Esophagus muscularis mucosa (tissue), 4 donors: ENCODE data around the gene TTC34. TPM values are rescaled to one million over a fixed set of nuclear protein-coding genes. Genes with fewer than 3 reads are reported as not detected.

Source experiments
- DNase-seq: peaks from one replicate; pipeline ENCODE4 v3.0.0-alpha.2; 2017; ENCODE audit errors: extremely low spot score
- H3K27ac ChIP-seq, 4 donors: fragments of 200-600 bp; sonication (generic); replicated peaks in 1 of 4; 1 replicate in 3 of 4; 2 replicates in 1 of 4; pipeline ENCODE4 v1.5.1; 2016 to 2019; ENCODE audit warnings: mild to moderate bottlenecking in 1 of 4
- H3K27me3 ChIP-seq, 4 donors: fragments of 200-600 bp; sonication (generic); one replicate each; pipeline versions ENCODE4 v1.5.1 to v1.6.0; 2016 to 2019
- H3K36me3 ChIP-seq, 4 donors: fragments of 200-600 bp; sonication (generic); one replicate each; pipeline ENCODE4 v1.5.1; 2016 to 2019
- H3K4me1 ChIP-seq, 4 donors: fragments of 200-600 bp; sonication (generic); one replicate each; pipeline ENCODE4 v1.5.1; 2016 to 2019
- H3K4me3 ChIP-seq, 4 donors: fragments of 200-600 bp; sonication (generic); 1 replicate in 2 of 4; 2 replicates in 2 of 4; pipeline ENCODE4 v1.5.1; 2016 to 2019; ENCODE audit warnings: mild to moderate bottlenecking in 4 of 4, moderate library complexity in 1 of 4
- H3K9me3 ChIP-seq, 4 donors: fragments of 200-600 bp; sonication (generic); 1 replicate in 3 of 4; 2 replicates in 1 of 4; pipeline ENCODE4 v1.5.1; 2016 to 2019
- EP300 ChIP-seq: sonication (generic); formaldehyde crosslinking; IDR thresholded peaks from one replicate; pipeline ENCODE4 v1.6.1; 2017; ENCODE audit warnings: antibody characterized with exemption
- POLR2A ChIP-seq: fragments of 450-650 bp; IDR thresholded peaks from one replicate; pipeline ENCODE4 v1.6.1; 2017; ENCODE audit warnings: antibody characterized with exemption, moderate library complexity, mild to moderate bottlenecking, low read depth
- POLR2AphosphoS5 ChIP-seq, 2 donors: sonication (generic); formaldehyde crosslinking; IDR thresholded peaks; one replicate each; pipeline ENCODE4 v1.6.1; 2017; ENCODE audit warnings: antibody characterized with exemption in 2 of 2
- WGBS: methylation state at CpG from one replicate; pipeline ENCODE4 v1.1.5; 2018; 5-methylcytosine and 5-hydroxymethylcytosine counted together
- intact Hi-C: fragments of 100-400 bp; cut with DNase I; formaldehyde crosslinking; loops from one replicate; pipeline ENCODE4 v1.15.1; 2023
- total RNA-seq, 4 donors: library from RNA; depleted of rRNA; stranded (reverse); fragments of >200 nt; gene quantifications; one replicate each; pipeline versions ENCODE4 v1.1.0 to v1.2.1, GENCODE V29; 2016
- TF ChIP-seq, protein P1 (sequence below), 3 experiments: fragments of 200-600 bp in 2 of 3; fragments of 450-650 bp in 1 of 3; sonication (generic) in 2 of 3; IDR thresholded peaks; one replicate each; pipeline ENCODE4 v1.5.1; 2017 to 2019; ENCODE audit warnings: antibody characterized with exemption in 3 of 3, mild to moderate bottlenecking in 2 of 3, moderate library complexity in 1 of 3

Gene TTC34
- total RNA-seq, 4 donors from 2014 or later = under 0.01 to 0.46 (median 0.10) TPM

GRCh38 chr1:2642560-2643413 is 158.7 kb downstream of the TTC34 start:
- H3K27ac ChIP-seq = peak overlapping the region; percentile 78 to 91 (median 84)
- peak; percentile 97 for DNase-seq
- H3K4me3 ChIP-seq = peak overlapping the region; percentile 64 to 99 (median 86)
- intact Hi-C loops = loop anchor here (2.0 to 5.0 kb wide), 2 partner anchors 56 to 230 kb away; partner anchors contain the start of genes PEX10 and PRXL2B
- WGBS = under 1% methylated on average over 60 of the region's 84 CpGs
- peak; percentile 88 to 90 for TF ChIP-seq POLR2AphosphoS5 (IDR thresholded peaks at IDR 0.05)
- no peak for TF ChIP-seq POLR2A
- no peak for TF ChIP-seq EP300
- TF ChIP-seq, protein P1, sequence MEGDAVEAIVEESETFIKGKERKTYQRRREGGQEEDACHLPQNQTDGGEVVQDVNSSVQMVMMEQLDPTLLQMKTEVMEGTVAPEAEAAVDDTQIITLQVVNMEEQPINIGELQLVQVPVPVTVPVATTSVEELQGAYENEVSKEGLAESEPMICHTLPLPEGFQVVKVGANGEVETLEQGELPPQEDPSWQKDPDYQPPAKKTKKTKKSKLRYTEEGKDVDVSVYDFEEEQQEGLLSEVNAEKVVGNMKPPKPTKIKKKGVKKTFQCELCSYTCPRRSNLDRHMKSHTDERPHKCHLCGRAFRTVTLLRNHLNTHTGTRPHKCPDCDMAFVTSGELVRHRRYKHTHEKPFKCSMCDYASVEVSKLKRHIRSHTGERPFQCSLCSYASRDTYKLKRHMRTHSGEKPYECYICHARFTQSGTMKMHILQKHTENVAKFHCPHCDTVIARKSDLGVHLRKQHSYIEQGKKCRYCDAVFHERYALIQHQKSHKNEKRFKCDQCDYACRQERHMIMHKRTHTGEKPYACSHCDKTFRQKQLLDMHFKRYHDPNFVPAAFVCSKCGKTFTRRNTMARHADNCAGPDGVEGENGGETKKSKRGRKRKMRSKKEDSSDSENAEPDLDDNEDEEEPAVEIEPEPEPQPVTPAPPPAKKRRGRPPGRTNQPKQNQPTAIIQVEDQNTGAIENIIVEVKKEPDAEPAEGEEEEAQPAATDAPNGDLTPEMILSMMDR (IDR thresholded peaks at IDR 0.05) = peak in 2 of 3 experiments; percentile 21 to 30
- H3K9me3 ChIP-seq = peaks cover 0 to 22% (median 18%) of the 10 kb centered on the region in 4 donors
- H3K27me3 ChIP-seq = peaks cover 0 to 3% (median 0%) of the 10 kb centered on the region in 4 donors
- peaks cover 17 to 44% (median 25%) of the 10 kb centered on the region in 4 donors for H3K4me1 ChIP-seq
- no peaks in the 10 kb centered on the region for H3K36me3 ChIP-seq

DNA sequence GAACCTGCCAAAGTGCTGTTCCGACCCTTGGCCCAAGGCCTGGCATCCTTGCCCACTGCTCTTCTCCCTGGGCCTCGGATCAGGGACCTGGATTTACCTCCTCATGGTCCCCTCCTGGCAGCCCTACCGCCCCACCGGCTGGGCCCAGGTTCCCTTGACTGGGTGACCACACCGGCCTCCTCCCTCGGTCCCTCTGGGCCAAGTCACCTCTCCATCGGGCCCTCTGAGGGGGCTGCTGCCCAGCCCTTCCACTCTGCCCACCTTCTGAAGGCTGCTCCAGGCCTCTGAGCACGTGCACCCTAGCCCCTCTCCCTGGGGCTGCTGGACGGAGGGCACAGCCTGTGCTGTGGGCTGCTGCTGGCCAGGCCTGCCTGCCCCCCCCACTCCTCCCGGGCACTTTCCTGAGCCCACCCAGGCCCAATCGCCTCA is 159.3 kb downstream of the TTC34 start:
- WGBS = 0% methylated on average over 2 of the region's 11 CpGs
- Histone ChIP-seq H3K4me3 (peak overlapping the region; percentile 64 to 99 (median 86)), H3K36me3 (no peaks in the 10 kb centered on the region), H3K27ac (peak overlapping the region; percentile 78 to 91 (median 84)), H3K27me3 (peaks cover 0 to 10% (median 0%) of the 10 kb centered on the region in 4 donors), H3K9me3 (peaks cover 0 to 16% (median 13%) of the 10 kb centered on the region in 4 donors), H3K4me1 (peaks cover 17 to 44% (median 25%) of the 10 kb centered on the region in 4 donors)
- TF ChIP-seq, protein P1 (IDR thresholded peaks at IDR 0.05) = no peak
- TF ChIP-seq POLR2AphosphoS5 (IDR thresholded peaks at IDR 0.05) (no peak), EP300 (no peak), POLR2A (no peak)
- intact Hi-C loops = loop anchor here (2.0 to 5.0 kb wide), 2 partner anchors 55 to 230 kb away; partner anchors contain the start of genes PEX10 and PRXL2B
- DNase-seq = no peak

DNA sequence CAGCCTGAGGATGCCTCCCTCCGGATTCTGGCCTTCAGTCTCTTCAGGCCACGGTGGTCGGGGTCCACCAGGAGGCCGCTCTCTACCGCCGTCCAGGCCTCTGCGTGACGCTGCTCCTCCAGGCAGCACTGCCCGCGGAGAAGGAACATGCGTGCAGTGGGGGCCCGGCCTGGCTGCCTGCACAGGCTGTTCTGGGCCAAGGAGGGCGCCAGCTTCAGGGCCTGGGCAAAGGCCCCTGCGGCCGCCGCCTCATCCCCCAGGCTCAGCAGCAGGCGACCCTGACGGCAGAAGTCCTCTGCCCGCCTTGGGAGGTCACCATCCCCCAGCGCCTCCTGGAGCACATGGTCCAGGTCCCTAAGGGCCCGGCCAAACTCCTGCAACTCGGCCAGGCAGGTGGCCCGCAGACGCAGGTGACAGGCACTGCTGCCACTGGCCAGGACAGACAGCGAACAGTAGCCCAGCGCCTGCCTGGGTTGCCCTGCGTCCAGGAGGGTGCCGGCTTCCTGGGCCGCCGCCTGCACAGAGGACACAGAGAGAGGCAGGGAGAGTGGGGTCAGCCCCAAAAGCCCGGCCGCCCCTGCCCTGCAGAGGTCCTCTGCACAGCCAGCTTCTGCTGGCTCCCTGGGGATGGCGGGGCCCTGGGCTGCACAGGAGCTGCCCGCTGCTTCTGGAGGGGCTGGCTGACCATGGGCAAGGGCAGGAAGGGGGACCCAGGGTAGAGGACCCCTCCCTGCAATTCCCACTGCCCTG is 159.9 kb downstream of the TTC34 start:
- TF ChIP-seq EP300 = no peak
- no peak for TF ChIP-seq POLR2A
- TF ChIP-seq POLR2AphosphoS5 (IDR thresholded peaks at IDR 0.05) = no peak
- TF ChIP-seq, protein P1 (IDR thresholded peaks at IDR 0.05) = no peak
- Histone ChIP-seq H3K4me3 (peak overlapping the region; percentile 64 to 99 (median 86)), H3K27me3 (peaks cover 0 to 16% (median 0%) of the 10 kb centered on the region in 4 donors), H3K9me3 (peaks cover 0 to 15% (median 7%) of the 10 kb centered on the region in 4 donors), H3K36me3 (no peaks in the 10 kb centered on the region), H3K4me1 (peaks cover 17 to 44% (median 25%) of the 10 kb centered on the region in 4 donors), H3K27ac (peak overlapping the region in 1 of 4 donors; percentile 84)
- intact Hi-C loops = loop anchor here (2.0 to 5.0 kb wide), 2 partner anchors 55 to 229 kb away; partner anchors contain the start of genes PEX10 and PRXL2B
- WGBS = 90% methylated on average over 13 of the region's 34 CpGs
- DNase-seq = no peak

DNA sequence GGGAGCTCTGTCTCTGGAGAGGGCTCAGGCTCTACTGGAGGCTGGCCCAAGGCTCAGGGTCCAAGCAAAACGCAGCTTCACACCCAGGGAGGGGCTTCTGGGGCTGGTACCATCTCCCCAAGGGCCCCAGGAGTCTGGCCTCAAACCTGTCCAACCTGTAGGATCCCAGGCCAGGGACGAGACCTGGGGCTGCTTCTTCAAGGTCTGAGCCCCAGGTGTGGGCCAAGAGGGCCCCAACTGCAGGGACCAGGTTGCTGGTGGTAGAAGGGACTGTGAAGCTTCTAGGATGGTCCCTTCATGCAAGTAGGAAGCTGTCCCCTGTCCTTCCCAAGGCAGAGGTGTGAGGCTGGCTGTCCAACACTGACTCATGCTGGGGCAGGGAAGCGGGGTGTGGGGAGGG is 160.9 kb downstream of the TTC34 start:
- WGBS = 76% methylated on average over 2 of the region's 3 CpGs
- no peak for TF ChIP-seq EP300
- TF ChIP-seq, protein P1 (IDR thresholded peaks at IDR 0.05) = no peak
- TF ChIP-seq POLR2A = no peak
- DNase-seq = no peak
- Histone ChIP-seq H3K27me3 (peaks cover 0 to 24% (median 2%) of the 10 kb centered on the region in 4 donors), H3K4me1 (peaks cover 17 to 44% (median 25%) of the 10 kb centered on the region in 4 donors), H3K9me3 (peaks cover 0 to 6% (median under 1%) of the 10 kb centered on the region in 4 donors), H3K36me3 (no peaks in the 10 kb centered on the region), H3K27ac (no peak overlapping the region), H3K4me3 (no peak overlapping the region)
- intact Hi-C loops = loop anchor here (5.0 kb wide), 1 partner anchor 228 kb away; the partner anchor contains the start of gene PEX10
